CD4-positive, CD25-positive, alpha-beta regulatory T cell (primary cell): Measurements from ENCODE around the gene FRMD5. TPM values are rescaled to one million over a fixed set of nuclear protein-coding genes. Genes with fewer than 3 reads are reported as not detected.

Experiments used
- ATAC-seq, 2 donors: fragments of 150-1000 bp; cut with Tn5 transposase; one replicate each; pipeline ENCODE4 v1.10.0; 2021; ENCODE audit warnings: low read depth in 2 of 2, moderate number of reproducible peaks in 2 of 2, moderate library complexity in 1 of 2
- DNase-seq, 3 donors: peaks; one replicate each; pipeline versions ENCODE4 v3.0.0 to v3.0.0-alpha.2; 2012 to 2022; ENCODE audit warnings: mixed read lengths in 1 of 3
- H3K27ac ChIP-seq: one replicate; pipeline ENCODE4 v1.7.0; 2013; ENCODE audit warnings: mild to moderate bottlenecking, low read length; ENCODE audit not compliant: insufficient read depth, poor library complexity, severe bottlenecking
- H3K27me3 ChIP-seq: one replicate; pipeline ENCODE4 v1.7.0; 2013; ENCODE audit warnings: low read length; ENCODE audit not compliant: control insufficient read depth, insufficient read depth
- H3K36me3 ChIP-seq: one replicate; pipeline ENCODE4 v1.7.0; 2013; ENCODE audit warnings: mild to moderate bottlenecking, low read length, moderate library complexity; ENCODE audit not compliant: control insufficient read depth, insufficient read depth
- H3K4me1 ChIP-seq: 2 replicates; pipeline ENCODE4 v1.7.0; 2013; ENCODE audit warnings: mild to moderate bottlenecking, low read length; ENCODE audit not compliant: insufficient read depth, control insufficient read depth, poor library complexity, severe bottlenecking
- H3K4me3 ChIP-seq: one replicate; pipeline ENCODE4 v1.7.0; 2013; ENCODE audit warnings: low read depth, mild to moderate bottlenecking, low read length, moderate library complexity
- H3K9me3 ChIP-seq, 2 experiments: 1 replicate in 1 of 2; 2 replicates in 1 of 2; pipeline ENCODE4 v1.7.0; 2013; ENCODE audit warnings: low read length in 2 of 2, mild to moderate bottlenecking in 1 of 2, moderate library complexity in 1 of 2; ENCODE audit not compliant: control insufficient read depth in 2 of 2
- H3K27ac Mint-ChIP-seq, 3 donors: one replicate each; pipeline ENCODE4 v1.8.0; 2020 to 2022; ENCODE audit warnings: mild to moderate bottlenecking in 3 of 3, mixed read lengths in 3 of 3, moderate library complexity in 2 of 3
- H3K27me3 Mint-ChIP-seq: one replicate; pipeline ENCODE4 v1.8.0; 2022; ENCODE audit warnings: mild to moderate bottlenecking, mixed read lengths
- H3K36me3 Mint-ChIP-seq: one replicate; pipeline ENCODE4 v1.8.0; 2020; ENCODE audit warnings: mixed read lengths
- H3K4me1 Mint-ChIP-seq, 4 donors: one replicate each; pipeline ENCODE4 v1.8.0; 2020 to 2022; ENCODE audit warnings: mixed read lengths in 4 of 4, mild to moderate bottlenecking in 1 of 4
- H3K4me3 Mint-ChIP-seq, 4 donors: one replicate each; pipeline ENCODE4 v1.8.0; 2020 to 2022; ENCODE audit warnings: mild to moderate bottlenecking in 4 of 4, mixed read lengths in 4 of 4, moderate library complexity in 3 of 4
- H3K9me3 Mint-ChIP-seq, 7 donors: one replicate each; pipeline ENCODE4 v1.8.0; 2020 to 2022; ENCODE audit warnings: mixed read lengths in 7 of 7, mild to moderate bottlenecking in 3 of 7, moderate library complexity in 2 of 7
- polyA plus RNA-seq, 4 donors: library from polyadenylated mRNA; unstranded; fragments of 300-500 nt; fragmentation: Illumina TruSeq; gene quantifications; one replicate each; pipeline ENCODE4 v1.2.3, GENCODE V29; 2021
- total RNA-seq: library from RNA; stranded (reverse); gene quantifications from one replicate; pipeline ENCODE4 v1.2.3, GENCODE V29; 2022

The FRMD5 gene
- total and polyA plus RNA-seq, 5 donors from 2014 or later = 0.24 to 1.1 (median 0.35) TPM; not detected in 1

- Histone ChIP-seq H3K27me3 (peaks cover 17% of the 10 kb centered on the region), H3K4me3 (no peak overlapping the region), H3K4me1 (no peaks in the 10 kb centered on the region), H3K36me3 (no peaks in the 10 kb centered on the region), H3K9me3 (no peaks in the 10 kb centered on the region), H3K27ac (no peak overlapping the region)
- H3K27ac Mint-ChIP-seq = no peak overlapping the region
- no peak overlapping the region for H3K4me3 Mint-ChIP-seq
- H3K27me3 Mint-ChIP-seq = peaks cover 60% of the 10 kb centered on the region
- DNase-seq = no peak
- peaks cover 0 to 4% (median 0%) of the 10 kb centered on the region in 7 donors for H3K9me3 Mint-ChIP-seq
- no peaks in the 10 kb centered on the region for H3K36me3 Mint-ChIP-seq
- no peaks in the 10 kb centered on the region for H3K4me1 Mint-ChIP-seq
- ATAC-seq = no peak
Measured at GRCh38 chr15:44160796-44161195, 34.3 kb downstream of the FRMD5 start.

DNA sequence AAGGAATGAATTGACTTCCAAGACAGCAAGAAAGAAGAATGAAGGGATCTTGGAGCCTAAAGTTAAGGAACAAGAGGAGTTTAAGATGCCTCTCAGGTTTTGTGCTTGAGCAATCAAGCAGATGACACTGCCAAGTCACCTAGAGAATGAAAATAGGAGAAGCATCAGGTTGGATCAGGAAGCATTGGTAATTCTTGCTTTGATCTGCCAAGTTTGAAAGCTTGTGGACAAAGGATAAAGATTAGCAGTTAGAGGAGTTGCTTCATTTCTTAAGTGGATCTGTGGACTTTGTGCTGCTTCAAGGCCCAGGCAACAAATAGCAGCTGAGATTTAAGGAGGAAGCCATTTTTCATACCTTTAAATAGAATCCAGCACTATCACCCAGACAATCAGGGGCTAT, 35.6 kb downstream of the FRMD5 start:
- Mint-ChIP-seq H3K9me3 (peaks cover 0 to 4% (median 0%) of the 10 kb centered on the region in 7 donors), H3K27ac (no peak overlapping the region), H3K27me3 (peaks cover 63% of the 10 kb centered on the region), H3K4me1 (no peaks in the 10 kb centered on the region), H3K4me3 (no peak overlapping the region), H3K36me3 (no peaks in the 10 kb centered on the region)
- Histone ChIP-seq H3K27me3 (peaks cover 17% of the 10 kb centered on the region), H3K36me3 (no peaks in the 10 kb centered on the region), H3K9me3 (no peaks in the 10 kb centered on the region), H3K4me1 (no peaks in the 10 kb centered on the region), H3K27ac (no peak overlapping the region), H3K4me3 (no peak overlapping the region)
- DNase-seq (no peak), ATAC-seq (no peak)

GRCh38 chr15:44158111-44158510, 37.0 kb downstream of the FRMD5 start:
- Histone ChIP-seq H3K36me3 (no peaks in the 10 kb centered on the region), H3K27me3 (peaks cover 22% of the 10 kb centered on the region), H3K4me3 (no peak overlapping the region), H3K9me3 (no peaks in the 10 kb centered on the region), H3K27ac (no peak overlapping the region), H3K4me1 (no peaks in the 10 kb centered on the region)
- Mint-ChIP-seq H3K27me3 (peaks cover 54% of the 10 kb centered on the region), H3K4me1 (no peaks in the 10 kb centered on the region), H3K36me3 (no peaks in the 10 kb centered on the region), H3K4me3 (no peak overlapping the region), H3K27ac (no peak overlapping the region), H3K9me3 (peaks cover 0 to 4% (median 0%) of the 10 kb centered on the region in 7 donors)
- DNase-seq = no peak
- no peak for ATAC-seq

DNA sequence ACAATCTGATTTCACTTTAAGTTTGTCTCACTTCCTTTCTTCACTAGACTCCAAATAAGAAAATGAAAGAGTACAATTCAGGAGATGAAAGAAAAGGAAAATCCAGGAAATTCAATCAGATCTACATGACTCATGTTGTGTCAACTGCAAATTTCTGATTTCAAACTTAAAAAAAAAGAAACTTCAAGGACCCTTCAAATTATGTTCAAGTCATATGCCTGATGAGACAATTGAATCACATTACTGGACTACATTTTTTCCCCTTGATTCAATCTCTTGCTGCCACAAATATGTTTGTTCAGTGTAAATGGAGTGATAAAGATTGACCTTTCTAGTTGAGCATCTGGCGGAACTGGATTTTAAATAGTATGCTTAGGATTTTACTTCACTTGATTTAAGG, 37.4 kb downstream of the FRMD5 start:
- Mint-ChIP-seq H3K9me3 (peaks cover 0 to 4% (median 0%) of the 10 kb centered on the region in 7 donors), H3K27ac (no peak overlapping the region), H3K27me3 (peaks cover 57% of the 10 kb centered on the region), H3K36me3 (no peaks in the 10 kb centered on the region), H3K4me1 (no peaks in the 10 kb centered on the region), H3K4me3 (no peak overlapping the region)
- Histone ChIP-seq H3K4me1 (no peaks in the 10 kb centered on the region), H3K4me3 (no peak overlapping the region), H3K36me3 (no peaks in the 10 kb centered on the region), H3K9me3 (no peaks in the 10 kb centered on the region), H3K27ac (no peak overlapping the region), H3K27me3 (peaks cover 23% of the 10 kb centered on the region)
- ATAC-seq (no peak), DNase-seq (no peak)

GRCh38 chr15:44153352-44153751, 41.7 kb downstream of the FRMD5 start:
- H3K27ac ChIP-seq = no peak overlapping the region
- Mint-ChIP-seq H3K9me3 (peaks cover 0 to 2% (median 0%) of the 10 kb centered on the region in 7 donors), H3K4me3 (peak overlapping the region in 1 of 4 donors; percentile 27), H3K27me3 (peaks cover 54% of the 10 kb centered on the region), H3K36me3 (no peaks in the 10 kb centered on the region), H3K4me1 (no peaks in the 10 kb centered on the region), H3K27ac (no peak overlapping the region)
- no peak for DNase-seq
- no peak overlapping the region for H3K4me3 ChIP-seq
- no peaks in the 10 kb centered on the region for H3K4me1 ChIP-seq
- peaks cover 11% of the 10 kb centered on the region for H3K27me3 ChIP-seq
- no peaks in the 10 kb centered on the region for H3K9me3 ChIP-seq
- no peaks in the 10 kb centered on the region for H3K36me3 ChIP-seq
- ATAC-seq = no peak

GRCh38 chr15:44149224-44149623, 45.8 kb downstream of the FRMD5 start:
- H3K4me1 ChIP-seq = no peaks in the 10 kb centered on the region
- H3K36me3 Mint-ChIP-seq = no peaks in the 10 kb centered on the region
- H3K27ac ChIP-seq = no peak overlapping the region
- DNase-seq = no peak
- no peak overlapping the region for H3K27ac Mint-ChIP-seq
- H3K9me3 Mint-ChIP-seq = peaks cover 0 to 2% (median 0%) of the 10 kb centered on the region in 7 donors
- H3K27me3 ChIP-seq = peaks cover 14% of the 10 kb centered on the region
- H3K27me3 Mint-ChIP-seq = peaks cover 52% of the 10 kb centered on the region
- ATAC-seq = no peak
- H3K4me3 Mint-ChIP-seq = no peak overlapping the region
- H3K36me3 ChIP-seq = no peaks in the 10 kb centered on the region
- no peaks in the 10 kb centered on the region for H3K4me1 Mint-ChIP-seq
- no peaks in the 10 kb centered on the region for H3K9me3 ChIP-seq
- H3K4me3 ChIP-seq = no peak overlapping the region

GRCh38 chr15:44148580-44148979, 46.5 kb downstream of the FRMD5 start:
- H3K27me3 Mint-ChIP-seq = peaks cover 52% of the 10 kb centered on the region

GRCh38 chr15:44147636-44148035, 47.4 kb downstream of the FRMD5 start:
- Histone ChIP-seq H3K4me1 (no peaks in the 10 kb centered on the region), H3K4me3 (no peak overlapping the region), H3K27me3 (peaks cover 8% of the 10 kb centered on the region), H3K9me3 (no peaks in the 10 kb centered on the region), H3K36me3 (no peaks in the 10 kb centered on the region), H3K27ac (no peak overlapping the region)
- Mint-ChIP-seq H3K27ac (no peak overlapping the region), H3K4me3 (no peak overlapping the region), H3K36me3 (no peaks in the 10 kb centered on the region), H3K4me1 (no peaks in the 10 kb centered on the region), H3K9me3 (no peaks in the 10 kb centered on the region), H3K27me3 (peaks cover 44% of the 10 kb centered on the region)
- ATAC-seq (no peak), DNase-seq (no peak)

More at GRCh38 chr15:44148580-44148979, 46.5 kb downstream of the FRMD5 start:
- no peaks in the 10 kb centered on the region for H3K36me3 ChIP-seq
- ATAC-seq = no peak
- Mint-ChIP-seq H3K36me3 (no peaks in the 10 kb centered on the region), H3K27ac (no peak overlapping the region), H3K9me3 (peaks cover 0 to 2% (median 0%) of the 10 kb centered on the region in 7 donors), H3K4me3 (no peak overlapping the region), H3K4me1 (no peaks in the 10 kb centered on the region)
- H3K4me1 ChIP-seq = no peaks in the 10 kb centered on the region
- no peaks in the 10 kb centered on the region for H3K9me3 ChIP-seq
- peaks cover 14% of the 10 kb centered on the region for H3K27me3 ChIP-seq
- DNase-seq = no peak
- H3K4me3 ChIP-seq = no peak overlapping the region
- no peak overlapping the region for H3K27ac ChIP-seq
